HEK293 (cell line): ENCODE results near the gene KCNV2.

Experiments
- CTCF ChIA-PET: fragments of 350-600 bp; formaldehyde crosslinking; extraction: SDS; loops from one replicate; lab custom pipeline; 2021; ENCODE audit warnings: antibody characterized with exemption; lab: Yijun Ruan, JAX
- POLR2A ChIA-PET: fragments of 300-600 bp; formaldehyde crosslinking; extraction: SDS; loops from one replicate; lab custom pipeline; 2020; ENCODE audit warnings: antibody characterized with exemption, inconsistent platforms; lab: Yijun Ruan, JAX
- H3K27ac ChIP-seq: fragments of 200-500 bp; sonication (Bioruptor generic); 2 replicates; pipeline ENCODE4 v1.5.1; 2014; ENCODE audit warnings: low read depth, low read length, control low read depth, inconsistent platforms; ENCODE audit errors: extremely low read depth
- H3K36me3 ChIP-seq, 2 experiments: fragments of 200-500 bp in 1 of 2; sonication (Bioruptor generic) in 1 of 2; 1 replicate in 1 of 2; 2 replicates in 1 of 2; pipeline ENCODE4 v1.5.1; 2014 to 2017; ENCODE audit warnings: inconsistent platforms in 2 of 2, low read length in 2 of 2; ENCODE audit not compliant: control insufficient read depth in 2 of 2, insufficient read depth in 1 of 2
- H3K4me1 ChIP-seq: fragments of 200-500 bp; sonication (Bioruptor generic); 2 replicates; pipeline ENCODE4 v1.5.1; 2014; ENCODE audit warnings: mild to moderate bottlenecking, low read length, inconsistent platforms; ENCODE audit not compliant: control insufficient read depth, insufficient read depth
- H3K4me3 ChIP-seq: 2 replicates; pipeline ENCODE4 v1.5.1; 2011; ENCODE audit warnings: low read depth, mild to moderate bottlenecking, control low read depth, low read length, moderate library complexity
- H3K9me3 ChIP-seq: fragments of 200-500 bp; sonication (Bioruptor generic); 2 replicates; pipeline ENCODE4 v1.5.1; 2014; ENCODE audit warnings: low read depth, low read length, inconsistent platforms; ENCODE audit not compliant: control insufficient read depth, insufficient read depth
- GLI4 ChIP-seq: fragments of 450-650 bp; formaldehyde crosslinking; IDR thresholded peaks from 2 replicates; pipeline ENCODE4 v1.5.1; 2016; ENCODE audit warnings: missing biosample characterization, missing genetic modification characterization
- KLF17 ChIP-seq: fragments of 450-650 bp; formaldehyde crosslinking; IDR thresholded peaks from 2 replicates; pipeline ENCODE4 v1.5.1; 2016; ENCODE audit warnings: missing biosample characterization, missing genetic modification characterization
- KLF8 ChIP-seq: fragments of 450-650 bp; formaldehyde crosslinking; IDR thresholded peaks from 2 replicates; pipeline ENCODE4 v1.5.1; 2016; ENCODE audit warnings: missing biosample characterization, missing genetic modification characterization
- OVOL3 ChIP-seq: fragments of 450-650 bp; formaldehyde crosslinking; IDR thresholded peaks from 2 replicates; pipeline ENCODE4 v1.5.1; 2016; ENCODE audit warnings: missing biosample characterization, missing genetic modification characterization
- RBAK ChIP-seq: fragments of 450-650 bp; formaldehyde crosslinking; IDR thresholded peaks from 2 replicates; pipeline ENCODE4 v1.5.1; 2016; ENCODE audit warnings: missing biosample characterization, missing genetic modification characterization
- SALL2 ChIP-seq: fragments of 450-650 bp; formaldehyde crosslinking; IDR thresholded peaks from 2 replicates; pipeline ENCODE4 v1.5.0; 2017; ENCODE audit warnings: missing biosample characterization, mild to moderate bottlenecking, missing genetic modification characterization, borderline replicate concordance
- ZBTB11 ChIP-seq: fragments of 450-650 bp; formaldehyde crosslinking; conservative IDR thresholded peaks from 2 replicates; pipeline ENCODE4 v1.5.1; 2016; ENCODE audit warnings: low read depth, missing biosample characterization, missing genetic modification characterization
- ZBTB44 ChIP-seq: fragments of 450-650 bp; IDR thresholded peaks from 2 replicates; pipeline ENCODE4 v1.5.1; 2018; ENCODE audit warnings: missing biosample characterization, mild to moderate bottlenecking, missing genetic modification characterization
- ZEB2 ChIP-seq: fragments of 450-650 bp; formaldehyde crosslinking; IDR thresholded peaks from 2 replicates; pipeline ENCODE4 v1.5.1; 2016; ENCODE audit warnings: missing biosample characterization, missing genetic modification characterization
- ZIC2 ChIP-seq: fragments of 450-650 bp; formaldehyde crosslinking; IDR thresholded peaks from 2 replicates; pipeline ENCODE4 v1.5.1; 2016; ENCODE audit warnings: missing biosample characterization, missing genetic modification characterization
- ZNF138 ChIP-seq: fragments of 450-650 bp; formaldehyde crosslinking; IDR thresholded peaks from 2 replicates; pipeline ENCODE4 v1.5.1; 2016; ENCODE audit warnings: missing biosample characterization, missing genetic modification characterization, borderline replicate concordance
- ZNF146 ChIP-seq: fragments of 450-650 bp; formaldehyde crosslinking; IDR thresholded peaks from 2 replicates; pipeline ENCODE4 v1.5.1; 2016; ENCODE audit warnings: missing biosample characterization, missing genetic modification characterization
- ZNF155 ChIP-seq: fragments of 450-650 bp; formaldehyde crosslinking; IDR thresholded peaks from 2 replicates; pipeline ENCODE4 v1.5.1; 2016; ENCODE audit warnings: missing biosample characterization, missing genetic modification characterization
- ZNF214 ChIP-seq: fragments of 450-650 bp; formaldehyde crosslinking; IDR thresholded peaks from 2 replicates; pipeline ENCODE4 v1.5.1; 2017; ENCODE audit warnings: missing biosample characterization, mild to moderate bottlenecking, missing genetic modification characterization, borderline replicate concordance
- ZNF239 ChIP-seq: fragments of 450-650 bp; formaldehyde crosslinking; IDR thresholded peaks from 2 replicates; pipeline ENCODE4 v1.5.1; 2016; ENCODE audit warnings: missing biosample characterization, missing genetic modification characterization
- ZNF266 ChIP-seq: fragments of 450-650 bp; formaldehyde crosslinking; IDR thresholded peaks from 2 replicates; pipeline ENCODE4 v1.5.1; 2016; ENCODE audit warnings: missing biosample characterization, missing genetic modification characterization, low read depth
- ZNF302 ChIP-seq: fragments of 450-650 bp; formaldehyde crosslinking; IDR thresholded peaks from 2 replicates; pipeline ENCODE4 v1.5.1; 2016; ENCODE audit warnings: missing biosample characterization, missing genetic modification characterization, low read depth
- ZNF350 ChIP-seq: fragments of 450-650 bp; formaldehyde crosslinking; IDR thresholded peaks from 2 replicates; pipeline ENCODE4 v1.5.0; 2017; ENCODE audit warnings: missing biosample characterization, mild to moderate bottlenecking, missing genetic modification characterization
- ZNF501 ChIP-seq: fragments of 450-650 bp; formaldehyde crosslinking; IDR thresholded peaks from 2 replicates; pipeline ENCODE4 v1.5.1; 2016; ENCODE audit warnings: missing biosample characterization, missing genetic modification characterization
- ZNF529 ChIP-seq: fragments of 450-650 bp; formaldehyde crosslinking; IDR thresholded peaks from 2 replicates; pipeline ENCODE4 v1.5.1; 2017; ENCODE audit warnings: missing genetic modification characterization, missing biosample characterization; ENCODE audit not compliant: insufficient replicate concordance
- ZNF571 ChIP-seq: fragments of 450-650 bp; formaldehyde crosslinking; IDR thresholded peaks from 2 replicates; pipeline ENCODE4 v1.5.0; 2017; ENCODE audit warnings: missing biosample characterization, missing genetic modification characterization
- ZNF660 ChIP-seq: fragments of 450-650 bp; IDR thresholded peaks from 2 replicates; pipeline ENCODE4 v1.5.1; 2018; ENCODE audit warnings: missing biosample characterization, mild to moderate bottlenecking, missing genetic modification characterization
- ZNF768 ChIP-seq: fragments of 450-650 bp; formaldehyde crosslinking; IDR thresholded peaks from 2 replicates; pipeline ENCODE4 v1.5.1; 2018; ENCODE audit warnings: missing biosample characterization, mild to moderate bottlenecking, missing genetic modification characterization
- ZNF791 ChIP-seq: fragments of 450-650 bp; formaldehyde crosslinking; IDR thresholded peaks from 2 replicates; pipeline ENCODE4 v1.5.1; 2016; ENCODE audit warnings: missing biosample characterization, missing genetic modification characterization
- TF ChIP-seq, protein P1 (sequence below): fragments of 450-650 bp; formaldehyde crosslinking; IDR thresholded peaks from 2 replicates; pipeline ENCODE4 v1.5.1; 2016; ENCODE audit warnings: missing biosample characterization, missing genetic modification characterization

Gene KCNV2

DNA sequence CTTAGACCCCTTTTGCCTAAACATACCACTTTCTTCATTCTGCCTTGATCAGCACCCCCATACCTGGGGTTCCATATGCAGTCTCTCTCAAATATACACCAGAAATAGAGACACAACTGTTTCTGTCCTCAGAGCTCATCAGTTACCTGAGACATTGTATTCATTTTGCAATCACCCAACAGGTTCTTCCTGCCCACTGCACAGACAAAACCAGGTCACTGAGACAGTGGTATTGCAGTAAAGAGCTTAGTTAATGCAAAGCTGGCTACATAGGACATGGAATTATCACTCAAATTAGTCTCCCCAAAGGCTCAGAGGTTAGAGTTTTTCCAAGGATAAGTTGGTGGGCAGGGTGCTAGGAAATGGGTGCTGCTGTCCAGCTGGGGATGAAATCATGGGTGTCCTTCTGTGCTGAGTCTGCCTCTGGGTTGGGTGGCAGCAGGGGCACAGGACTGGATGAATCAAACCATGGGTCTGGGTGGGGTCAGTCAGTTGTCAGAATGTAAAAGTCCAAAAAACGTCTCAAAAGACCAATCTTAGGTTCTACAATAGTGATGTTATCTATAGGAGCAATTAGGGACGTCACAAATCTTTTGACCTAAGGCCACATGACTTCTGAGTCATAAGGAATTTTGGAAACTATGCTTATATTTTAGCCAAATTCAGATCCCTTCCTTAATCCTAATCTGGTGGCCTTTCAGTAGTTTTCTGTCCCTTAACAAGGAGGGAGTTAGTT lies 41.0 kb downstream of the KCNV2 start (continued):
- no peak for TF ChIP-seq ZNF155

DNA sequence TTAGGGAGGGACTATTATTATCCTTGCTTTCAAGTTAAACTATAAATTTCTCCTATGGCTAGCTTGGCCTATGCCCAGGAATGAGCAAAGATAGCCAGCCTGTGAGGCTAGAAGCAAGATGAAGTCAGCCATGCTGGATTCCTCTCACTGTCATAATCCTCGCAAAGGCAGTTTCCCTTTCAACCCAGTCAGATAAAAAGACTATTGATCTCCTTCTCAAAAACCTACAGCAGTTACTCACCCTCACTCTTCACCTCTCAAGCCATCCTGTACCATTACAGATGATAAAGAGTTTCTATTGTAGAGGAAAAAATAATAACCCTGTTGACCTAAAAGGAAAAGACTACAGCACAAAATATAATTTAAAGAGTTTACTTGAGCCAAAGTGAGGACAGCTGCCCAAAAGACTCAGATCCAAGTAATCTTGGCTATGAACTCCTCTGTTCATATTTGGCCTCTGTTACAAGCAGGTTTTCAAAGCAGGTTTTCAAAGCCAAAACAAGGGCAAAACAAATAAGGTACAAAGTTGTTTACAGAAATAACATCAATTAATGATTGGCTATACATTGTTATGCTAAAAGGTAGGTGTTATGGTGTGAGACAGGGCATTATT lies 41.7 kb downstream of the KCNV2 start:
- H3K27ac ChIP-seq: no peak overlapping the region
- H3K4me3 ChIP-seq: no peak overlapping the region
- POLR2A ChIA-PET: no interaction called here
- no peaks in the 10 kb centered on the region for H3K36me3 ChIP-seq
- H3K9me3 ChIP-seq: no peaks in the 10 kb centered on the region
- TF ChIP-seq ZNF266 (tag by site-specific recombination) (no peak), ZNF302 (tag by site-specific recombination) (no peak), ZNF501 (tag by site-specific recombination) (no peak), ZBTB11 (tag by site-specific recombination) (no peak), ZNF529 (tag by site-specific recombination) (no peak), SALL2 (tag by site-specific recombination) (no peak), KLF8 (no peak), ZNF214 (no peak)
- TF ChIP-seq, protein P1, sequence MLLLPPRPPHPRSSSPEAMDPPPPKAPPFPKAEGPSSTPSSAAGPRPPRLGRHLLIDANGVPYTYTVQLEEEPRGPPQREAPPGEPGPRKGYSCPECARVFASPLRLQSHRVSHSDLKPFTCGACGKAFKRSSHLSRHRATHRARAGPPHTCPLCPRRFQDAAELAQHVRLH (tag by site-specific recombination): no peak
- H3K4me1 ChIP-seq: no peaks in the 10 kb centered on the region
- CTCF ChIA-PET: interaction anchor here (1.2 kb wide), 1 partner anchor 31 kb away, joined by 5 read pairs; no protein-coding TSS in a partner anchor

DNA sequence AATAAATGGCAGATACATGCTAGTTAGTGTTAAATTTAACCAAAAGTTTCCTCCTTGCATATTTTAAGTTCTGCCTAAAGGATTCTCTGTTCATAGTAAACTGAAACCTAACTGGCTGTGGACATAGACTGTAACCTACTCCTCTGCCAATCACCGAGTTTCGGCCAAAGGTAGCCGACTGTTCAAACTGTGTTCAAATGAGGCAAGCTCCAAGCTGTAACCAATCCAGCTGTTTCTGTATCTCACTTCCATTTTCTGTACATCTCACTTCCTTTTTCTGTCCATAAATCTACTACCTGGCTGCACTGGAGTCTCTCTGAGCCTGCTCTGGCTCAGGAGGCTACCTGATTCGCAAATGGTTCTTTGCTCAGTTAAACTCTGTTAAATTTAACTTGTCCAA lies 44.1 kb downstream of the KCNV2 start:
- Histone ChIP-seq H3K36me3 (no peaks in the 10 kb centered on the region), H3K4me3 (no peak overlapping the region), H3K27ac (no peak overlapping the region)
- ChIA-PET POLR2A (no interaction called here), CTCF (interaction anchor here (1.6 kb wide), 1 partner anchor 12 kb away, joined by 5 read pairs; no protein-coding TSS in a partner anchor)
- TF ChIP-seq ZNF239: no peak
- no peak for TF ChIP-seq ZBTB44
- no peak for TF ChIP-seq OVOL3 (tag by site-specific recombination)
- no peak for TF ChIP-seq GLI4
- TF ChIP-seq, all 188 proteins: peak for 0
- no peaks in the 10 kb centered on the region for H3K4me1 ChIP-seq
- H3K9me3 ChIP-seq: no peaks in the 10 kb centered on the region

DNA sequence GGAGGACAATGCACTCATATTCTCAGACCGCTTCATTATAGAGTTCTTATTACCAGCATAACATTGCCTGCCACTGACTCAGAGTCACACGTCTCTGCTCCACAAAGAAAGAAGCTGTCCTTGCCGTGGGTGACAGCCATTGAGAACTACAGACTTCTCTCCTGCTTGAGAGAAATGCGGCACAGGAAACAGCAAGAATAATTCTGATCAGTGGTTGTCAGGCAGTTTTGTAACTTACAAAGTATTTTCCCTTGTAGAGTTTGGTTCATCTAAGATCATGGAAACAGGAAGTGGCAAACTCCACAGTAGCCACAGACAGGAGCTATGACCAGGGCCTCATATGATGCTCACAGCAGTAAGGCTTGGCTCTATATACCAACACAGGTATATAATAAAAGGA lies 47.0 kb downstream of the KCNV2 start:
- ChIA-PET CTCF (no interaction called here), POLR2A (no interaction called here)
- H3K36me3 ChIP-seq: peaks cover 0 to 1% of the 10 kb centered on the region in 2 experiments; a peak in 1 of 3 replicates
- H3K4me1 ChIP-seq: no peaks in the 10 kb centered on the region
- no peak overlapping the region for H3K27ac ChIP-seq
- H3K4me3 ChIP-seq: no peak overlapping the region
- H3K9me3 ChIP-seq: no peaks in the 10 kb centered on the region
- TF ChIP-seq ZNF571 (tag by site-specific recombination) (no peak), ZNF768 (tag by site-specific recombination) (no peak), RBAK (tag by site-specific recombination) (no peak), ZNF791 (no peak), KLF17 (tag by site-specific recombination) (no peak), ZNF350 (tag by site-specific recombination) (no peak), ZIC2 (tag by site-specific recombination) (no peak), ZNF660 (no peak), ZNF138 (tag by site-specific recombination) (no peak), ZEB2 (tag by site-specific recombination) (no peak), ZNF146 (tag by site-specific recombination) (no peak)
